ENCODE results near the gene LAMB1. TPM values are rescaled to one million over a fixed set of nuclear protein-coding genes. Genes with fewer than 3 reads are reported as not detected.

LAMB1 gene
- polyA plus RNA-seq, 1 donor from 2014 or later = 7.6 TPM

GRCh38 chr7:108000875-108001763, 1.8 kb downstream of the LAMB1 start:
- peak overlapping the region; percentile 79 for H3K4me3 ChIP-seq (ENCODE audit: low read length)
- H3K9ac ChIP-seq (ENCODE audit: low read length) = peak overlapping the region; percentile 51
- TF ChIP-seq, protein P1, sequence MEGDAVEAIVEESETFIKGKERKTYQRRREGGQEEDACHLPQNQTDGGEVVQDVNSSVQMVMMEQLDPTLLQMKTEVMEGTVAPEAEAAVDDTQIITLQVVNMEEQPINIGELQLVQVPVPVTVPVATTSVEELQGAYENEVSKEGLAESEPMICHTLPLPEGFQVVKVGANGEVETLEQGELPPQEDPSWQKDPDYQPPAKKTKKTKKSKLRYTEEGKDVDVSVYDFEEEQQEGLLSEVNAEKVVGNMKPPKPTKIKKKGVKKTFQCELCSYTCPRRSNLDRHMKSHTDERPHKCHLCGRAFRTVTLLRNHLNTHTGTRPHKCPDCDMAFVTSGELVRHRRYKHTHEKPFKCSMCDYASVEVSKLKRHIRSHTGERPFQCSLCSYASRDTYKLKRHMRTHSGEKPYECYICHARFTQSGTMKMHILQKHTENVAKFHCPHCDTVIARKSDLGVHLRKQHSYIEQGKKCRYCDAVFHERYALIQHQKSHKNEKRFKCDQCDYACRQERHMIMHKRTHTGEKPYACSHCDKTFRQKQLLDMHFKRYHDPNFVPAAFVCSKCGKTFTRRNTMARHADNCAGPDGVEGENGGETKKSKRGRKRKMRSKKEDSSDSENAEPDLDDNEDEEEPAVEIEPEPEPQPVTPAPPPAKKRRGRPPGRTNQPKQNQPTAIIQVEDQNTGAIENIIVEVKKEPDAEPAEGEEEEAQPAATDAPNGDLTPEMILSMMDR (IDR thresholded peaks at IDR 0.05; ENCODE audit: poor library complexity, severe bottlenecking) = no peak
- TF ChIP-seq, protein P2, sequence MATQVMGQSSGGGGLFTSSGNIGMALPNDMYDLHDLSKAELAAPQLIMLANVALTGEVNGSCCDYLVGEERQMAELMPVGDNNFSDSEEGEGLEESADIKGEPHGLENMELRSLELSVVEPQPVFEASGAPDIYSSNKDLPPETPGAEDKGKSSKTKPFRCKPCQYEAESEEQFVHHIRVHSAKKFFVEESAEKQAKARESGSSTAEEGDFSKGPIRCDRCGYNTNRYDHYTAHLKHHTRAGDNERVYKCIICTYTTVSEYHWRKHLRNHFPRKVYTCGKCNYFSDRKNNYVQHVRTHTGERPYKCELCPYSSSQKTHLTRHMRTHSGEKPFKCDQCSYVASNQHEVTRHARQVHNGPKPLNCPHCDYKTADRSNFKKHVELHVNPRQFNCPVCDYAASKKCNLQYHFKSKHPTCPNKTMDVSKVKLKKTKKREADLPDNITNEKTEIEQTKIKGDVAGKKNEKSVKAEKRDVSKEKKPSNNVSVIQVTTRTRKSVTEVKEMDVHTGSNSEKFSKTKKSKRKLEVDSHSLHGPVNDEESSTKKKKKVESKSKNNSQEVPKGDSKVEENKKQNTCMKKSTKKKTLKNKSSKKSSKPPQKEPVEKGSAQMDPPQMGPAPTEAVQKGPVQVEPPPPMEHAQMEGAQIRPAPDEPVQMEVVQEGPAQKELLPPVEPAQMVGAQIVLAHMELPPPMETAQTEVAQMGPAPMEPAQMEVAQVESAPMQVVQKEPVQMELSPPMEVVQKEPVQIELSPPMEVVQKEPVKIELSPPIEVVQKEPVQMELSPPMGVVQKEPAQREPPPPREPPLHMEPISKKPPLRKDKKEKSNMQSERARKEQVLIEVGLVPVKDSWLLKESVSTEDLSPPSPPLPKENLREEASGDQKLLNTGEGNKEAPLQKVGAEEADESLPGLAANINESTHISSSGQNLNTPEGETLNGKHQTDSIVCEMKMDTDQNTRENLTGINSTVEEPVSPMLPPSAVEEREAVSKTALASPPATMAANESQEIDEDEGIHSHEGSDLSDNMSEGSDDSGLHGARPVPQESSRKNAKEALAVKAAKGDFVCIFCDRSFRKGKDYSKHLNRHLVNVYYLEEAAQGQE (IDR thresholded peaks at IDR 0.05; ENCODE audit: borderline replicate concordance) = no peak
- TF ChIP-seq EZH2 (IDR thresholded peaks at IDR 0.05; ENCODE audit: borderline replicate concordance, insufficient read depth, low read length, poor library complexity, severe bottlenecking) (no peak), POLR2AphosphoS5 (IDR thresholded peaks at IDR 0.05) (no peak), RAD21 (conservative IDR thresholded peaks at IDR 0.05) (no peak), EP300 (conservative IDR thresholded peaks at IDR 0.05; ENCODE audit: poor library complexity, severe bottlenecking) (no peak), TAF1 (IDR thresholded peaks at IDR 0.05; ENCODE audit: low read depth) (no peak), SMC3 (conservative IDR thresholded peaks at IDR 0.05; ENCODE audit: poor library complexity) (no peak), MXI1 (conservative IDR thresholded peaks at IDR 0.05; ENCODE audit: poor library complexity, severe bottlenecking) (no peak)
- H3K27me3 ChIP-seq (ENCODE audit: insufficient read depth, low read depth, low read length) = peaks cover 61% of the 10 kb centered on the region
- no peak overlapping the region for H3K27ac ChIP-seq (ENCODE audit: low read length)
- no peaks in the 10 kb centered on the region for H3K9me3 ChIP-seq (ENCODE audit: low read length)
- H3K4me2 ChIP-seq (ENCODE audit: low read length) = no peak overlapping the region
- H2AFZ ChIP-seq (ENCODE audit: low read depth, low read length) = no peak overlapping the region
- no peaks in the 10 kb centered on the region for H3K79me2 ChIP-seq (replicated peaks; ENCODE audit: insufficient read depth, low read length)
- H3F3A ChIP-seq (ENCODE audit: insufficient read depth, low read length, poor library complexity, severe bottlenecking) = no peaks in the 10 kb centered on the region
- no peaks in the 10 kb centered on the region for H3K36me3 ChIP-seq (ENCODE audit: insufficient read depth, low read length)
- H4K20me1 ChIP-seq (ENCODE audit: insufficient read depth) = no peaks in the 10 kb centered on the region
- no peaks in the 10 kb centered on the region for H3K9me2 ChIP-seq (ENCODE audit: insufficient read depth, low read length)

GRCh38 chr7:107999779-108000560, 3.0 kb downstream of the LAMB1 start:
- TF ChIP-seq MXI1 (conservative IDR thresholded peaks at IDR 0.05; ENCODE audit: poor library complexity, severe bottlenecking) (no peak), SMC3 (conservative IDR thresholded peaks at IDR 0.05; ENCODE audit: poor library complexity) (no peak), EZH2 (IDR thresholded peaks at IDR 0.05; ENCODE audit: borderline replicate concordance, insufficient read depth, low read length, poor library complexity, severe bottlenecking) (no peak), TAF1 (IDR thresholded peaks at IDR 0.05; ENCODE audit: low read depth) (no peak), RAD21 (conservative IDR thresholded peaks at IDR 0.05) (no peak), POLR2AphosphoS5 (IDR thresholded peaks at IDR 0.05) (no peak), EP300 (conservative IDR thresholded peaks at IDR 0.05; ENCODE audit: poor library complexity, severe bottlenecking) (no peak)
- TF ChIP-seq, protein P1 (IDR thresholded peaks at IDR 0.05; ENCODE audit: poor library complexity, severe bottlenecking) = no peak
- TF ChIP-seq, protein P2 (IDR thresholded peaks at IDR 0.05; ENCODE audit: borderline replicate concordance) = no peak
- H3K4me3 ChIP-seq (ENCODE audit: low read length) = no peak overlapping the region
- no peaks in the 10 kb centered on the region for H3K36me3 ChIP-seq (ENCODE audit: insufficient read depth, low read length)
- no peak overlapping the region for H3K27ac ChIP-seq (ENCODE audit: low read length)
- no peaks in the 10 kb centered on the region for H3K9me3 ChIP-seq (ENCODE audit: low read length)
- H4K20me1 ChIP-seq (ENCODE audit: insufficient read depth) = no peaks in the 10 kb centered on the region
- H2AFZ ChIP-seq (ENCODE audit: low read depth, low read length) = no peak overlapping the region
- H3K27me3 ChIP-seq (ENCODE audit: insufficient read depth, low read depth, low read length) = peaks cover 49% of the 10 kb centered on the region
- no peaks in the 10 kb centered on the region for H3K79me2 ChIP-seq (replicated peaks; ENCODE audit: insufficient read depth, low read length)
- H3F3A ChIP-seq (ENCODE audit: insufficient read depth, low read length, poor library complexity, severe bottlenecking) = no peaks in the 10 kb centered on the region
- no peaks in the 10 kb centered on the region for H3K9me2 ChIP-seq (ENCODE audit: insufficient read depth, low read length)
- H3K9ac ChIP-seq (ENCODE audit: low read length) = no peak overlapping the region
- no peak overlapping the region for H3K4me2 ChIP-seq (ENCODE audit: low read length)

All from neural cell (in vitro differentiated cells).